GM19372 (cell line): ENCODE data around the gene GRIN2C.

Experiments used
- ATAC-seq: cut with Tn5 transposase; IDR thresholded peaks from one replicate; pipeline ENCODE4 v1.9.1; 2021; ENCODE audit warnings: mild to moderate bottlenecking, low read depth, moderate library complexity; ENCODE audit not compliant: unreplicated experiment

Gene GRIN2C

GRCh38 chr17:74825952-74826719 lies 33.5 kb downstream of the GRIN2C start:
- ATAC-seq: no peak

DNA sequence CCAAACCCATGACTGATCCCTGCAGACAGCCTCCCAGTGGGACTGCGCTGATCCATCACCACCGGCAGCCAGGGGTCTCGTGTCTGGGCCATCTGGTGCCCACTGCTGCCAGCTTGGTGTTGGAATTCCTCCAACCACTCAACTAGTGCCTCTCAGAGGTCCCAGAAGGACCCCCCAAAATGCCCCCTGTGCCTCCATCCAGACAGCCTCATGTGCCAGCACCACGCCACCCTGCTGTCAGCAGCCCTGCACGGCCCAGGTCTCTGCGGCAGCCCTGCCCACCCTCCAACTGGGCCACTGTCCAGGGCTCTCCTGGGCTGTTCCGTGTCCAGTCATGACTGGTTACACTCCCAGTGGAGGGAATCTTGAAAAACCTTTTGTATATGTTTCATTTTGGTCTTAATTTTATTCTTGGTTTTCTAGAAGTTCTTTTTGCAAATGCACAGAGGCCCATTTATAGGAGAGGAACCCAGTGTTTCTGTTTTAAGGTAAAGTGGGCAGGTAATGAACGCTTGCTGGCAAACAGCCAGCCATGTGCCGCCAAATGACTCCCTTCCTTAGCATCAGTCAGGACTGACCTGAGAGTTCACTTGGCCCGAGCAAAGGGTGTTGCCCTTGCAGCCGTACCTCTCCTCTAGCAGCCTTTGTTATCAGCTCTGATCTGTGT lies 34.6 kb downstream of the GRIN2C start:
- no peak for ATAC-seq

- ATAC-seq: no peak
These were observed 36.7 kb downstream of the GRIN2C start for GRCh38 chr17:74822939-74823367.

DNA sequence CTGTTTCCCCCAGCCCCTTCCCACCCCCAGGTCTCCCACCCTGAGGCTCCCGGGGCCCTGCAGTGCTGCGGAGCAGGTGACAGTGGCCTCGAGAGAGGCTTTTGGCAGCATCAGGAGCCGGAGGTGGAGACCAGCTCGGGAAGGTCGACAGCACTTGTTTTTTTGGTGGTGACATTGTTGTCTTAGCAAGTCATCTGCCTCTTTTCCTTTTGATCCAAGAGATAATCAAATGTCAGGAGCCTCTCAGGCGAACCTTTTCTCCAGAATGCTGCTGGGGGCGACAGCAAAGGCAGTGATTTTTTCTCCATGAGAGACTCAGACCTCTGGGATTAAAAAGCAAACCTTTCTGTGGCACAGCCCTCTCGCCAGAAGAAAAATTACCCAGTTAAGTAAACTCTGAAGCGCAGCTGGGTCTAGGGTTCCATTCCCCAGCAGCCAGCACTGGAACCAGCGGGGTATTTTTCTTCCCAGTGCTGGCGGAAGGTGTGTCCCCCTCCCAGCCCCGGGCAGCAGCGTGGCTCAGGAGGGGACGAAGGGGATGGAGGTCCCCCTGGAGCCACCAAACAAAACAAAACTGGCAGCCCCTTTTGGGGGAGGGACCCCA lies 37.2 kb downstream of the GRIN2C start:
- no peak for ATAC-seq

DNA sequence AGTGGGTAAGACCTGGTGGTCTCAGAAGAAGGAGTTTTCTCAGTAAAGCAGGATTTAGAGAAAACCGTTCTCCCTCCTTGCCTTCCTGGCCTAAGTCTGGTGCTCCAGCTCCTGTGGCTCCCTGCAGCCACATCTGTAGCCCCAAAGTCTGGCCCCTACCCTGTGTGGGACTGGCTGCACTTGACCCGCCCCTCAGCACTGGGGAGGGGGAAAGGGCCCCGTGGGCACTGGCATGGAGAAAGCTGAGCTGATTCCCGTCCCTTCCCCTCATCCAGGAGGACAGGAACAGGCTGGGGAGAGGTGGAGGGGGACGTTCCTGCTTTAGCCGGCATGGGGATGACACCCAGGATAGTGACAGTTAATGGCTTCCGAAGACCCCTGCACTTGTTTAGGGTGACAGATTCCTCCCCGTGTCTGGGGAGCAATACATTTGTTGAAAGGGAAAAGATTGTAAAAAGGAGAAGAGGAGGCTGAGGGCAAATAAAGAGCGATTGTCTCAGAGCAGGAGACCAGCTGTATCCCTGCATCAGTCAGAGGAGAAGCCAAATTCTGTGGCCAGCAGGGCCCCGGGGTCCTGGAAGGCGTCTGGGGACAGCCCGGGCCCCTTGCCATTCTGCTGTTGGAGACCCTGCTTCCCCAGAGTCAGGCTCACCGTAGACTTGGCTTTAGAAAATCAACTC lies 37.9 kb downstream of the GRIN2C start:
- ATAC-seq: no peak

- no peak for ATAC-seq
These were observed 39.8 kb downstream of the GRIN2C start for GRCh38 chr17:74819801-74820436.

DNA sequence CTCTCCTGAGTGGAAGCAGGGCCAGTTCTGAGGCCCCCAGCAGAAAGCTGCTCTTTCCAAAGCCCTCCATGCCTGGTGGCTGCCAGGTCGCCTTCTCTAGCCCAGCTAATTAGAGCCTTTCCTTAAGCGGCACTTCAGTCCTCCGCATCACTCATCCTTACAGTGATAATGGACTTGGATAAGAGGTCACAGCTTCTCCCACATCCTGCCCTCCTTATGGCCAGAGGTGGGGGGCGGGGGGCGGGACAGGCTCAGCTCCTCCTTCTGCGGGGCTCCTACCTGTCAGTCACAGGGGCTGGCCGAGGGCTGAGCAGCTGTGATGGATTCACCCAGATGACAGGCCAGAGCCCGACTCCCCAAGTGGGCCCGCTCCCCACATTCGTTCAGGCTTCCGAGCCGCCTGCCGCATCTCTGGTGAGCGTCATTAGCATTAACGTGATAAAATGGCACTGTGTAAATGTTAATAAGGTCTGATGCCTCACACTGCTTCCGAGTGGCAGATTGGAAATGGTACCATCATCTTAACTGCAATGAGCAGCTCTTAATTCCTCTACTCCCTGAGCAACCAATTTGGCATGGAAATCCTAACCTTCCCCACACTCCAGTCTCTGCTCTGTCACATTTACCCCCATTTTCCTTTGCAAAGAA lies 41.3 kb downstream of the GRIN2C start:
- no peak for ATAC-seq

DNA sequence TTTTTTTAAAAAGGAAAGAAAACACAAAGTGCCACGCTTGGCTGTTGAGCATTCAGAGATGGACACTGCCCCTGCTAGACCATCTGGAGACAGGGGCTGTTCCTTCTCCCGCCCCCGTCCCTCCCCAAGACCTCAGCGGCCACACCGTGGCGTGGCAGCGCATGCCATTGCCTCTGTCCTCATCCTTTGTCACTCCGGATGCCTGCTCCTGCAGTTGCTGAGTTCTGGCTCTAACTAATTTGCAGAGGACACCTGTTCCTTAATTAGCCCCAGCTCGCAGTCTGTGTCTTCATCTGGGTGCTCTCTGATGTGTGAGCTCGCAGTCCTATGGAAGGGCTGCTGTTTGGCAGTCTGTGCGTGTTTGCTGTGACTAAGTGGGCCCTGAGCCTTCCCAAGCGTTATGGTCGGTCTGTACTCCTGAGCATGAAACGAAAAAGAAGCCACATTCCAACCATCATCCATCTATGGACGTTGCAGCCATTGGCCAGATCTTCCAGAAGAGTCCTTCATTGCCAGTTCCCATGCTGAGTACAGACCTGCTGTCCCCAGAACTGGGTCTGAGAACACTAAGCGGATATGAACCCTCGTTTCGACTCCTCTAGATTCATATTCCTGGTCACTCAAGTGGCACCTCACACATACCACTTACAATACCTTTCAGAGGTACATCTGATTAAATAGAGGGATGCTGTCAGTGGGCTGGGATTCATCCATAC lies 42.6 kb downstream of the GRIN2C start:
- no peak for ATAC-seq

- ATAC-seq: no peak
These were observed 43.9 kb downstream of the GRIN2C start for GRCh38 chr17:74815550-74816370.

- no peak for ATAC-seq
These were observed 44.6 kb downstream of the GRIN2C start for GRCh38 chr17:74815067-74815466.

DNA sequence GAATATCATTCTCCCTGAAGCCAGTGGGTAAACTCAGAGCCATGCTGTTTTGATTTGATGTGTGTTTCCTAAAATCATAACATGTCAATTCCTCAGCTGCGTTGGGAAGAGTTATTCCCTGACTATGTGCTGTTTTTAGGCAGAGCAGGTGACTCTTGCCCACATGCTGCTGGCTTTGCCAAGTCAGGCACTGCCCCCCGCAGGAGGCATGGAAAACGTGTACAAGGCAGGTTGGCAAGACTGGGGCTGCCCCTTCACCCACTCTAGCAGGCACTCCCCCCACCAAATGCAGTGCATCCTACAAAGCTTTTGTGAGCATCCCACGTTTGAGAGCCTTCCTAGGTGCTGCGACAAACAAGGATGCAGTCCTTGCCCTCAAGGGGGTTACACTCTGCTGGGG lies 45.2 kb downstream of the GRIN2C start:
- ATAC-seq: no peak

DNA sequence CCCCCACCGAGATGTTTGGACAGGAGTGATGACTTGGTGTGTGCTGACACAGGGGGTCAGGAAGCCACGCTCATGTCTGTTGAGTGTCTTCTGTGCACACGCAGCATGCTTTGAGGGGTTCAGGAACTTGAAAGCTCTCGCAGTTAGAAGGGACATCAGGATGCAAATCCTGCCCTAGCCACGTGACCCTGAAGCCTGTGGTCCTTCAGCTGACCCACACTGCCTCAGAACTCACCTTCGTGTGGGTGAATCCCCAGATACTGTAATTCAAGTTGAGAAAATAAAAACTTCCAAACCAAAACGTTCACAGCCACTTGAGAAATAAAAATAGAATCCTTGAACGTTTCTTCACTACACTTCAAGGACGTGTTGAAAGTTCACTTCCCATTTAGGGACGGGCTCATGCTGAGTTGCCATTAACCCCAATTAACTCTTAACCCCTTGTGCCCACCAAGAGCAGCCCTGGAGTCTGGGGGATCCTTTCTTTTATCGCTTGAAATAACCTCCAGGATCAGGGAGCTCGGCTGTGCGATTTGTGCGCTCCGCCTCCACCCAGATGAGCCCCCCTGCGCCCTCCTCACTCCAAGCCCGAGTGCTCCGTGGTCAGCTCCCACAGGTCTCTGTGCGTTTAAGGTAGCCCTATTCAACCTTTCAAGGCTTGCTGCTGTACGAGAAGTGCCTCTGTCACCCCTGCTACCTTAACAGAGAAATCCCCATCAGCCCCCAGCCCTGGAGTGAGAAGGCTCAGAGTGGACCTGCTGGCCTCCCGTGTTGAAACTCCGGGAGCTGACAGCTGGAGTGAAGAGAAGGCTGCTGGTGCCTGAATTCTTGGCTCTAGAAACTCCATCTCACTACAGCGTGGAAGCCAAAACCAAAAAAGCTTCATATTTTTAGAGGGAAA lies 47.3 kb downstream of the GRIN2C start:
- ATAC-seq: no peak

DNA sequence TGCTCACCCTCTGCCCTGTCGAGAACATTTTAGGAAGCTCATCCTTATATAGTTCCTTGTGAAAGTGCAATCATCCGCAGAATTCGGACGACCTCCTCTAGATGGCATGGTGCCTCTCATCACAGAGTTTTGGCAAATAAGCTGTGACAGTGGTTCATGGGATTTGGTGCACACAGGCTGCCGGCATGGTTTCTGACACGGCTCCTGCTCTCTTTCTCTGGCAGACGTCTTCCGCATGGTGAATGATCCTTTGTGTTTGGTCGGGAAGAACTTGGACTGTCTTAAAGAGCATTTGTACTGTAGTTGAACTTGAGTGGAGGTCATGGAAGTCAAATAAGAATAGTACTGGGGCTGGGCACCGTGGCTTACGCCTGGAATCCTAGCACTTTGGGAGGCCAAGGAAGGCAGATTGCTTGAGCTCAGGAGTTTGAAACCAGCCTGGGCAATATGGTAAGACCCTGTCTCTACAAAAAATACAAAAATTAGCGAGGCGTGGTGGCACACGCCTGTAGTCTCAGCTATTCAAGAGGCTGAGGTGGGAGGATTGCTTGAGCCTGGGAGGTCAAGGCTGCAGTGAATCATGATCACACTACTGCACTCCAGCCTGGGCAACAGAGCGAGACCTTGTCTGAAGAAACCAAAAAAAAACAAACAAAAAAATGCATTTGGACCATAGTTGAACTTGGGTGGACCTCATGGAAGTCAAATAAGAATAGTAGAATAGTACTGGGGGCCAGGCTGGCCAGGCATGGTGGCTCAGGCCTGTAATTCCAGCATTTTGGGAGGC lies 48.8 kb downstream of the GRIN2C start:
- no peak for ATAC-seq

- no peak for ATAC-seq
These were observed 50.8 kb downstream of the GRIN2C start for GRCh38 chr17:74808714-74809430.

DNA sequence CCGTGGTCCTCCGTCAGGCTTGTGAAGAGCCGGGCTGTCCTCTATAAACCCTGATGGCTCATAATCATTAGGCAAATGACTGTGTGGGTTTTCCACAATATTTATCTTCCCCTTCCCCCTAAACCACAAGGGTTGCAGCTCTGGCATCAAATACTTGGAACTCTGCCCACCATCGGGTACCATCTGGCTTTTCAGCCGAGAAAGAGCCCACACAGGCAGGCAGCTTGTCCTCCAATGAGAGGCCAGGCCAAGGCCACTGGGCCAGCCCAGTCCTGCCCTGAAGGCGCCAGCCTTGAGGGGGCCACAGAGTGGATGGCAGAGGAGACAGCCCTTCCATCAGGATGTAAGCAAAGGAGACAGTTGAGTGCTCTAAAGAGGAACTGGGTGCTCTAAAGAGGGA lies 51.8 kb downstream of the GRIN2C start:
- ATAC-seq: no peak

GRCh38 chr17:74807441-74807840 lies 52.2 kb downstream of the GRIN2C start:
- ATAC-seq: no peak
